ENCODE measurements around the gene LDB3.

- TF ChIP-seq CTCF (IDR thresholded peaks at IDR 0.05) (no peak), POLR2A (IDR thresholded peaks at IDR 0.05) (no peak)
Measured at GRCh38 chr10:86642021-86642420, 26.3 kb upstream of the LDB3 start.
